C4-2B (cell line): ENCODE measurements around the gene CD58.
"Not testable (repeated sequence)": the region's sequence is repeated elsewhere in the genome, so short reads cannot be mapped to it uniquely, and the experiment has no call there.

Experiments
- CTCF ChIP-seq: fragments of 450-650 bp; conservative IDR thresholded peaks from 2 replicates; pipeline ENCODE4 v1.5.1; 2017; ENCODE audit warnings: mild to moderate bottlenecking
- ZFX ChIP-seq: fragments of 450-650 bp; IDR thresholded peaks from 2 replicates; pipeline ENCODE4 v1.6.1; 2017

GRCh38 chr1:116591951-116592605 lies 21.3 kb upstream of the CD58 start:
- not testable (repeated sequence) for TF ChIP-seq CTCF, ZFX
